Adrenal gland (tissue), 12 donors: Measurements from ENCODE around the gene ATRIP. TPM values are rescaled to one million over a fixed set of nuclear protein-coding genes. Genes with fewer than 3 reads are reported as not detected.
A peak's percentile ranks its signal among the peaks of the same experiment; 100 is the strongest.

Experiments used
- DNase-seq, 7 donors: peaks; one replicate each; pipeline ENCODE4 v3.0.0-alpha.2; 2019 to 2020
- H3K27ac ChIP-seq, 5 donors: fragments of 200-600 bp; sonication (generic) in 4 of 5; 1 replicate in 3 of 5; 2 replicates in 2 of 5; pipeline versions ENCODE4 v1.5.1 to v1.8.0; 2016 to 2020; ENCODE audit warnings: mild to moderate bottlenecking in 1 of 5
- H3K27me3 ChIP-seq: fragments of 200-600 bp; 2 replicates; pipeline ENCODE4 v1.8.0; 2021
- H3K36me3 ChIP-seq, 2 donors: fragments of 200-600 bp; replicated peaks in 1 of 2; 1 replicate in 1 of 2; 2 replicates in 1 of 2; pipeline versions ENCODE4 v1.5.1 to v1.8.0; 2018 to 2022
- H3K4me1 ChIP-seq, 2 donors: fragments of 200-600 bp; replicated peaks in 1 of 2; 1 replicate in 1 of 2; 2 replicates in 1 of 2; pipeline versions ENCODE4 v1.5.1 to v1.8.0; 2018 to 2021
- H3K4me3 ChIP-seq, 4 donors: fragments of 200-600 bp; sonication (generic) in 3 of 4; one replicate each; pipeline ENCODE4 v1.5.1; 2016 to 2018
- H3K9me3 ChIP-seq, 3 donors: fragments of 200-600 bp; sonication (generic) in 1 of 3; replicated peaks in 1 of 3; 1 replicate in 2 of 3; 2 replicates in 1 of 3; pipeline versions ENCODE4 v1.5.1 to v1.8.0; 2016 to 2021
- CTCF ChIP-seq, 6 experiments: fragments of 450-650 bp in 4 of 6; fragments of 200-600 bp in 2 of 6; sonication (generic) in 1 of 6; IDR thresholded peaks; 1 replicate in 5 of 6; 2 replicates in 1 of 6; pipeline versions ENCODE4 v1.5.1 to v1.8.0; 2016 to 2021; ENCODE audit warnings: antibody characterized with exemption in 6 of 6, mild to moderate bottlenecking in 2 of 6, moderate library complexity in 1 of 6
- POLR2A ChIP-seq, 2 donors: fragments of 450-650 bp; IDR thresholded peaks; one replicate each; pipeline ENCODE4 v1.6.1; 2017; ENCODE audit warnings: antibody characterized with exemption in 2 of 2, mild to moderate bottlenecking in 2 of 2, moderate library complexity in 1 of 2
- WGBS, 4 donors: extraction: QIAGEN DNeasy Blood & Tissue Kit in 2 of 4; methylation state at CpG; one replicate each; pipeline versions ENCODE4 v1.1.5 to v1.1.7; 2013 to 2017; 5-methylcytosine and 5-hydroxymethylcytosine counted together
- intact Hi-C, 2 donors: fragments of 100-400 bp; cut with DNase I; formaldehyde crosslinking; loops; one replicate each; pipeline versions ENCODE4 v1.14.1 to v1.15.0; 2022 to 2023
- polyA plus RNA-seq, 3 donors: library from polyadenylated mRNA; stranded (reverse); fragments of 200-250 nt in 2 of 3; fragments of 350-450 nt in 1 of 3; fragmentation: Illumina TruSeq in 1 of 3; extraction: RNeasy Lipid Tissue Mini Kit (QIAGEN cat#74804) in 1 of 3; gene quantifications; one replicate each; pipeline ENCODE4 v1.2.3, GENCODE V29; 2013 to 2014
- total RNA-seq, 9 donors: library from RNA; depleted of rRNA in 4 of 9; stranded (reverse); fragments of >200 nt in 4 of 9; fragments of 120-200 nt in 1 of 9; fragmentation: NEBNext Ultra II Directional in 1 of 9; extraction: Animal tissue kit (Norgen Biotek cat#: 25700) in 1 of 9; gene quantifications; one replicate each; pipeline versions ENCODE4 v1.1.0 to v1.2.4, GENCODE V29; 2013 to 2023
- donor health status: healthy with polysubstance abuse.
- donor health status: Bipolar disorder and iron deficiency.
- donor health status: DM: yes; HTN: yes; CAD: no.
- donor health status: DM: no; HTN: no; CAD: no.
- donor health status: DM: no; HTN: no; CAD: no.
- donor health status: DM: yes; HTN: yes; CAD: no.

Gene ATRIP
- total and polyA plus RNA-seq, 12 donors, result 5.1 to 15.9 (median 6.8) TPM

- H3K27me3 ChIP-seq, result no peaks in the 10 kb centered on the region
- TF ChIP-seq POLR2A (IDR thresholded peaks at IDR 0.05), result no peak
- no peak for TF ChIP-seq CTCF (IDR thresholded peaks at IDR 0.05)
- no peak overlapping the region for H3K27ac ChIP-seq
- H3K9me3 ChIP-seq, result no peaks in the 10 kb centered on the region
- no peak for DNase-seq
- H3K4me3 ChIP-seq, result no peak overlapping the region
- H3K36me3 ChIP-seq, result peaks cover 0 to 22% of the 10 kb centered on the region in 2 donors
- 70 to 76% (median 74%) methylated on average over 6 of the region's 6 CpGs for WGBS, 4 donors
- H3K4me1 ChIP-seq, result peaks cover 24 to 31% of the 10 kb centered on the region in 2 donors
- intact Hi-C loops, result no loop called here
Measured at GRCh38 chr3:48441940-48442339, 4.6 kb upstream of the ATRIP start.

GRCh38 chr3:48445277-48445882 is 1.2 kb upstream of the ATRIP start:
- 65 to 75% (median 68%) methylated on average over 6 of the region's 6 CpGs for WGBS, 4 donors
- Histone ChIP-seq H3K36me3 (peaks cover 0 to 22% of the 10 kb centered on the region in 2 donors), H3K27me3 (no peaks in the 10 kb centered on the region), H3K4me3 (no peak overlapping the region), H3K27ac (no peak overlapping the region), H3K4me1 (peaks cover 26 to 36% of the 10 kb centered on the region in 2 donors), H3K9me3 (no peaks in the 10 kb centered on the region)
- no peak for TF ChIP-seq POLR2A (IDR thresholded peaks at IDR 0.05)
- TF ChIP-seq CTCF (IDR thresholded peaks at IDR 0.05), result no peak
- intact Hi-C loops, result no loop called here
- no peak for DNase-seq

- no peaks in the 10 kb centered on the region for H3K27me3 ChIP-seq
- no peak for DNase-seq
- peaks cover 23 to 33% of the 10 kb centered on the region in 2 donors for H3K4me1 ChIP-seq
- H3K9me3 ChIP-seq, result no peaks in the 10 kb centered on the region
- 12 to 31% (median 15%) methylated on average over 3 to 6 of the region's 6 CpGs for WGBS, 4 donors
- peaks cover 0 to 22% of the 10 kb centered on the region in 2 donors for H3K36me3 ChIP-seq
- H3K4me3 ChIP-seq, result peak overlapping the region; percentile 62 to 92 (median 85)
- intact Hi-C loops, result no loop called here
- TF ChIP-seq POLR2A (IDR thresholded peaks at IDR 0.05) (no peak), CTCF (IDR thresholded peaks at IDR 0.05) (no peak)
- H3K27ac ChIP-seq, result peak overlapping the region in 4 of 5 donors; percentile 68 to 96 (median 87)
Measured at GRCh38 chr3:48446043-48446424, 503 bp upstream of the ATRIP start.

- intact Hi-C loops, result no loop called here
- no peak overlapping the region for H3K27ac ChIP-seq
- H3K36me3 ChIP-seq, result peaks cover 0 to 43% of the 10 kb centered on the region in 2 donors
- DNase-seq, result peak in 2 of 7 donors; percentile 22 to 44
- H3K9me3 ChIP-seq, result no peaks in the 10 kb centered on the region
- WGBS, 4 donors, result 29 to 63% (median 43%) methylated on average over 1 of the region's 1 CpG
- TF ChIP-seq CTCF (IDR thresholded peaks at IDR 0.05), result no peak
- no peak for TF ChIP-seq POLR2A (IDR thresholded peaks at IDR 0.05)
- no peaks in the 10 kb centered on the region for H3K27me3 ChIP-seq
- H3K4me1 ChIP-seq, result peaks cover 7 to 13% of the 10 kb centered on the region in 2 donors
- no peak overlapping the region for H3K4me3 ChIP-seq
Measured at GRCh38 chr3:48451270-48451669, 4.7 kb downstream of the ATRIP start.
